HEK293 (cell line): ENCODE data around the gene IRF7.
"Not testable (repeated sequence)": the region's sequence is repeated elsewhere in the genome, so short reads cannot be mapped to it uniquely, and the experiment has no call there.

Source experiments
- CTCF ChIA-PET: fragments of 350-600 bp; formaldehyde crosslinking; extraction: SDS; loops from one replicate; lab custom pipeline; 2021; ENCODE audit warnings: antibody characterized with exemption; lab: Yijun Ruan, JAX
- POLR2A ChIA-PET: fragments of 300-600 bp; formaldehyde crosslinking; extraction: SDS; loops from one replicate; lab custom pipeline; 2020; ENCODE audit warnings: antibody characterized with exemption, inconsistent platforms; lab: Yijun Ruan, JAX
- H3K27ac ChIP-seq: fragments of 200-500 bp; sonication (Bioruptor generic); 2 replicates; pipeline ENCODE4 v1.5.1; 2014; ENCODE audit warnings: low read depth, low read length, control low read depth, inconsistent platforms; ENCODE audit errors: extremely low read depth
- H3K36me3 ChIP-seq, 2 experiments: fragments of 200-500 bp in 1 of 2; sonication (Bioruptor generic) in 1 of 2; 1 replicate in 1 of 2; 2 replicates in 1 of 2; pipeline ENCODE4 v1.5.1; 2014 to 2017; ENCODE audit warnings: inconsistent platforms in 2 of 2, low read length in 2 of 2; ENCODE audit not compliant: control insufficient read depth in 2 of 2, insufficient read depth in 1 of 2
- H3K4me1 ChIP-seq: fragments of 200-500 bp; sonication (Bioruptor generic); 2 replicates; pipeline ENCODE4 v1.5.1; 2014; ENCODE audit warnings: mild to moderate bottlenecking, low read length, inconsistent platforms; ENCODE audit not compliant: control insufficient read depth, insufficient read depth
- H3K4me3 ChIP-seq: 2 replicates; pipeline ENCODE4 v1.5.1; 2011; ENCODE audit warnings: low read depth, mild to moderate bottlenecking, control low read depth, low read length, moderate library complexity
- H3K9me3 ChIP-seq: fragments of 200-500 bp; sonication (Bioruptor generic); 2 replicates; pipeline ENCODE4 v1.5.1; 2014; ENCODE audit warnings: low read depth, low read length, inconsistent platforms; ENCODE audit not compliant: control insufficient read depth, insufficient read depth
- EGR2 ChIP-seq: fragments of 450-650 bp; formaldehyde crosslinking; IDR thresholded peaks from 2 replicates; pipeline ENCODE4 v1.5.1; 2016; ENCODE audit warnings: low read depth, missing biosample characterization, missing genetic modification characterization
- GLIS1 ChIP-seq: fragments of 450-650 bp; formaldehyde crosslinking; IDR thresholded peaks from 2 replicates; pipeline ENCODE4 v1.5.1; 2016; ENCODE audit warnings: missing biosample characterization, missing genetic modification characterization
- INSM2 ChIP-seq: fragments of 450-650 bp; formaldehyde crosslinking; IDR thresholded peaks from 2 replicates; pipeline ENCODE4 v1.5.1; 2016; ENCODE audit warnings: missing biosample characterization, missing genetic modification characterization
- MEIS1 ChIP-seq: sonication (generic); formaldehyde crosslinking; IDR thresholded peaks from 2 replicates; pipeline ENCODE4 v1.8.1; 2022; ENCODE audit warnings: missing genetic modification reagents, mild to moderate bottlenecking, borderline replicate concordance
- ZFHX2 ChIP-seq: fragments of 450-650 bp; formaldehyde crosslinking; conservative IDR thresholded peaks from 2 replicates; pipeline ENCODE4 v1.5.1; 2016; ENCODE audit warnings: missing biosample characterization, missing genetic modification characterization
- ZIC2 ChIP-seq: fragments of 450-650 bp; formaldehyde crosslinking; IDR thresholded peaks from 2 replicates; pipeline ENCODE4 v1.5.1; 2016; ENCODE audit warnings: missing biosample characterization, missing genetic modification characterization
- ZNF292 ChIP-seq: fragments of 450-650 bp; formaldehyde crosslinking; IDR thresholded peaks from 2 replicates; pipeline ENCODE4 v1.5.1; 2016; ENCODE audit warnings: low read depth, missing biosample characterization, missing genetic modification characterization, borderline replicate concordance
- ZNF366 ChIP-seq: fragments of 450-650 bp; formaldehyde crosslinking; conservative IDR thresholded peaks from 2 replicates; pipeline ENCODE4 v1.5.1; 2016; ENCODE audit warnings: missing biosample characterization, missing genetic modification characterization
- ZNF558 ChIP-seq: fragments of 450-650 bp; formaldehyde crosslinking; IDR thresholded peaks from 2 replicates; pipeline ENCODE4 v1.5.1; 2016; ENCODE audit warnings: missing biosample characterization, missing genetic modification characterization
- ZNF791 ChIP-seq: fragments of 450-650 bp; formaldehyde crosslinking; IDR thresholded peaks from 2 replicates; pipeline ENCODE4 v1.5.1; 2016; ENCODE audit warnings: missing biosample characterization, missing genetic modification characterization
- TF ChIP-seq, protein P1 (sequence below): fragments of 450-650 bp; formaldehyde crosslinking; IDR thresholded peaks from 2 replicates; pipeline ENCODE4 v1.5.1; 2016; ENCODE audit warnings: missing biosample characterization, missing genetic modification characterization

The IRF7 gene

GRCh38 chr11:653837-654236 is 38.1 kb upstream of the IRF7 start:
- Histone ChIP-seq H3K4me3 (no peak overlapping the region), H3K4me1 (no peaks in the 10 kb centered on the region), H3K9me3 (no peaks in the 10 kb centered on the region), H3K36me3 (peaks cover 16 to 89% of the 10 kb centered on the region in 2 experiments; a peak in 2 of 3 replicates), H3K27ac (no peak overlapping the region)
- no peak for TF ChIP-seq ZNF366
- TF ChIP-seq INSM2 = no peak
- POLR2A ChIA-PET = no interaction called here
- CTCF ChIA-PET = no interaction called here

GRCh38 chr11:653136-653535 is 37.4 kb upstream of the IRF7 start:
- CTCF ChIA-PET, H3K4me3 ChIP-seq, H3K4me1 ChIP-seq, H3K27ac ChIP-seq, POLR2A ChIA-PET, H3K9me3 ChIP-seq: not testable (repeated sequence)
- peaks cover 16 to 86% of the 10 kb centered on the region in 2 experiments; a peak in 2 of 3 replicates for H3K36me3 ChIP-seq

GRCh38 chr11:650482-650881 is 34.7 kb upstream of the IRF7 start:
- H3K36me3 ChIP-seq = peaks cover 16 to 85% of the 10 kb centered on the region in 2 experiments; a peak in 2 of 3 replicates
- H3K9me3 ChIP-seq = no peaks in the 10 kb centered on the region
- no peak overlapping the region for H3K4me3 ChIP-seq
- CTCF ChIA-PET = interaction anchor here (1.4 kb wide), 1 partner anchor 12 kb away, joined by 4 read pairs; no protein-coding TSS in a partner anchor
- no peak overlapping the region for H3K27ac ChIP-seq
- TF ChIP-seq MEIS1 (CRISPR knock-in tag) (no peak), GLIS1 (tag by site-specific recombination) (0 out of 2 replicates have a peak, but pooled peaks have one; percentile 8)
- TF ChIP-seq, protein P1, sequence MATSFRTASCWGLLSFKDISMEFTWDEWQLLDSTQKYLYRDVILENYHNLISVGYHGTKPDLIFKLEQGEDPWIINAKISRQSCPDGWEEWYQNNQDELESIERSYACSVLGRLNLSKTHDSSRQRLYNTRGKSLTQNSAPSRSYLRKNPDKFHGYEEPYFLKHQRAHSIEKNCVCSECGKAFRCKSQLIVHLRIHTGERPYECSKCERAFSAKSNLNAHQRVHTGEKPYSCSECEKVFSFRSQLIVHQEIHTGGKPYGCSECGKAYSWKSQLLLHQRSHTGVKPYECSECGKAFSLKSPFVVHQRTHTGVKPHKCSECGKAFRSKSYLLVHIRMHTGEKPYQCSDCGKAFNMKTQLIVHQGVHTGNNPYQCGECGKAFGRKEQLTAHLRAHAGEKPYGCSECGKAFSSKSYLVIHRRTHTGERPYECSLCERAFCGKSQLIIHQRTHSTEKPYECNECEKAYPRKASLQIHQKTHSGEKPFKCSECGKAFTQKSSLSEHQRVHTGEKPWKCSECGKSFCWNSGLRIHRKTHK = no peak
- H3K4me1 ChIP-seq = no peaks in the 10 kb centered on the region
- POLR2A ChIA-PET = no interaction called here

- TF ChIP-seq ZFHX2 (tag by site-specific recombination) = peak; percentile 63
- peak; percentile 71 for TF ChIP-seq EGR2
- H3K9me3 ChIP-seq, H3K4me3 ChIP-seq, POLR2A ChIA-PET, H3K4me1 ChIP-seq, CTCF ChIA-PET, H3K27ac ChIP-seq: not testable (repeated sequence)
- peaks cover 16 to 80% of the 10 kb centered on the region in 2 experiments; a peak in 2 of 3 replicates for H3K36me3 ChIP-seq
Observed at GRCh38 chr11:647672-648158, 32.0 kb upstream of the IRF7 start.

GRCh38 chr11:646214-646613 is 30.5 kb upstream of the IRF7 start:
- CTCF ChIA-PET = interaction anchor here (1.1 kb wide), 1 partner anchor 77 kb away, joined by 3 read pairs; no protein-coding TSS in a partner anchor
- Histone ChIP-seq H3K9me3 (no peaks in the 10 kb centered on the region), H3K27ac (no peak overlapping the region)
- TF ChIP-seq ZIC2 (tag by site-specific recombination) = peak; percentile 16; the same call in 1 of the 2 replicates
- no peak for TF ChIP-seq ZNF791
- no peak for TF ChIP-seq ZNF292 (tag by site-specific recombination)
- no peak for TF ChIP-seq ZNF558
- TF ChIP-seq GLIS1 (tag by site-specific recombination) = peak; percentile 87
- TF ChIP-seq, all 188 proteins: peak for 2
- H3K4me3 ChIP-seq = no peak overlapping the region
- POLR2A ChIA-PET = interaction anchor here (0.7 kb wide), 1 partner anchor 93 kb away, joined by 3 read pairs; no protein-coding TSS in a partner anchor
- H3K36me3 ChIP-seq = peaks cover 12 to 81% of the 10 kb centered on the region in 2 experiments; a peak in 2 of 3 replicates
- no peaks in the 10 kb centered on the region for H3K4me1 ChIP-seq
